ENCODE results near the gene TEX28.
"Not testable (repeated sequence)": the region's sequence is repeated elsewhere in the genome, so short reads cannot be mapped to it uniquely, and the experiment has no call there.

TEX28 gene

DNA sequence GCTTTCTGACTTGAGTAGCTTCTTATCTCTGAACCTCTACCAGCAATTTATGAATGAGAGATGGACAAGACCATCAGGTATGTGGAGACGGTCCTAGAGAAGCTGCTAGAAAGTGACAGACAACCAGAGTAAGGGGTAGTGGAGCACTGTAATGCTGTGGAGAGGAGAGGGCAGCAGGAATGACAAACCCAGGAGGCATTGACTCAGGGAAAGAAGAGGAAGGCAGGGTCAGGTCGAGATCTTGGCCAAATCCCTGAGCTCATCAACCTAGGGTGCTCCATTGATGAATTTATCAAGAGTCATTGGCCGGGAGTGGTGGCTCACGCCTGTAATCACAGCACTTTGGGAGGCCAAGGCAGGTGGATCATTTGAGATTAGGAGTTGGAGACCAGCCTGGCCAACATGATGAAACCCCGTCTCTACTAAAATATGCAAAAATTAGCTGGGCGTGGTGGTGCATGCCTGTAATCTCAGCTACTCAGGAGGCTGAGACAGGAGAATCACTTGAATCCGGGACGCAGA, 54.9 kb downstream of the TEX28 start:
- not testable (repeated sequence) for DNase-seq

DNA sequence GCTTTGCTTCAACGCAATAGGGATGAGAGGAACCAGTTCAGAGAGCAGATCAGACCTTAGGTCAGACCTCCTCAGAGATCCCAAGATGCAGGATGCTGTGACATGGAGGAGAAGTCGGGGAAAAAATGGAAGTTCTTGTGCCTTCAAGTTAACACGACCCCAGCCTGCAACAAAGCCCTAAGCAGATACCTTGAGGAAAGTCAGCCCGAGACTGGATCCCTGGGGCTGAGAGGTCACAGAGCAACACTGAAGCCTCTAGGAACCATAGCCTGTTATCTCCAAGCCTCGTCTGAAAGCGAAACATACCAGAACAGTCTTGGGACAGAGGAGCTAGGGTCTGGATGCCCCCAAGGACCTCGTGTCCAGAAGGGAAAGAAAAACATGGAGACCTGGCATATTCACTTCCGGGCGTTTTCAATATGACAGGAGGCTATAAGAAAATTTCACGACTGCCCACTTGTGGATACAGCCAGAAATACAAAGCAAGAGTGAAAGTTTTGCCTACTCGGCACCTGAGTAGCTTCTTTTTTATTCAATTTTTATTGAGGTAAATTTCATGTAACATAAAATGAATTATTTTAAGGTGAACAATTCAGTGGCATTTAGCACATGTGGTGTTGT, 55.9 kb downstream of the TEX28 start:
- DNase-seq: not testable (repeated sequence)

DNA sequence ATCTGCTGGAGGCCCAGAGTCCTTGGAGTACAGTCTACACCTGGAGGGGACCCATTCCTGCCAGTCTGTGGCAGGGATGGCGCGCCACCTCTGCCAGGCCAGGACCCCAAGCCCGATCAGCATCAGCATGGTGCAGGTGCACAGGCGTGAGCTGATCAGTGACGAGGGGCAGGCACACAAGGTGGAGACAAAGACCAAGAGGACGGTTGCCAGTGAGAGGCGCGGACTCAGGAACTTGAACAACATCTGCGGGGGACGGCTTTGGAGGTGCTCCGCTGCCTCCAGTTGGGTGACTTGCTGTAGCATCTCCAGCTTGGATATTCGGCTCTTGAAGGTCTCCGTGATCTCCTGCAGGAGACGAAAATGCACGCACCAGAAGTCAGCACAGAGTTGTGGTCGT, 61.3 kb downstream of the TEX28 start:
- DNase-seq: not testable (repeated sequence)

DNA sequence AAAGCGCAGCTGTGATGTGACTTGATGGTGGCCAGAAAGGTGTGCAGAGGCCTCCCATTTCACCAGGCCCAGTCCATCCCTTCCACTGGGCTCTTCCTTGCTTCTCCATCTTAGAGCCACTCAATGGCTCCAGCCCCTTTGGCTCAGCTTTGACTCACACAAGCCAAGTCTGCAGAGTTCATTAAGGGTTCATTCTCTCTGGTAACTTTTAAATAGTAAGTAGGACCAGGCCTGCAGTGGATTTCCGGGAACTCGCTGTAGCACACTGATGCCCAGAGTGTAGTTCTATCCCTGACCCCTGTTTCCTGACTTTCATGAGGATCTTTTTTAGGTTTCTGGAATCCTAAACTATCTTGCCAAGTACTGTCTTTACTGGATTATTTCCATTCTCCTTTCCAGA, 63.5 kb downstream of the TEX28 start:
- not testable (repeated sequence) for DNase-seq

DNA sequence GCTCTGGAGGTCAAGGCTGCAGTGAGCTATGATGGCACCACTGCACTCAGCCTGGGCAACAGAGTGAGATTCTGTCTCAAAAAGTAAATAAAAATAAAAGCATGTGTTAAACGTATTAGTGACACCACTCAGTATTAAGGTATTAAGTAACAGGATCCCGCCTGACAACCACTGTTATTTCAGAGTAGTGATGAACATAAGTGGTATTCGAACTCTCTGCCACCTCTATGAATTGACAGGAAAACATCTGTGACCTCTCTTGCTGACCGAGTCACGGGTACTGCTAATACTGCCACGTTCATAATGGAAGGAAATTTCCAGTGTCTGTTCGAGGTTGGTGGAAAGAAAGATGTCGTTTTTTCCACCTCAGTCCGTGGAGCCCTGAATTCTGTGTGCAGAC, 68.2 kb downstream of the TEX28 start:
- not testable (repeated sequence) for DNase-seq

DNA sequence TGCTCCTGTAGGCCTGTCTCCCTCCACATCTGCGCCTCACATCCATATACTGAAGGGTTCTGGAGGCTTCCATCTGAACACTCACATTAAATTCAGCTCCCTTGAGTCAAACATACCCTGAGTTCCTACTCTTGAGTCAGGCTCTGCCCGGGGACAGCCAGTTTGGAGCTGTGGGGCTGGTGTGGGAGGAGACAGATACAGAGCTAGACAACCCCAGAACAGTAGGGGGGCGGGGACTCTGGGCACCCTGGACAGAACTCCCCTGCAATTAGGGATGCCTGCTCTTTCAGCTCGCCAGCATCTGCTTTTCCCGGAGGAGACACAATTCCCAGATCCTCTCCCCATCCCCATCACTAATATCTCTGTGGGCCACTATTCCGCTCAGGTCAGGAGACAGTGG, 69.6 kb downstream of the TEX28 start:
- DNase-seq: not testable (repeated sequence)

All from effector CD8-positive, alpha-beta T cell (primary cell).